ENCODE measurements around the gene MOCS1. TPM values are rescaled to one million over a fixed set of nuclear protein-coding genes. Genes with fewer than 3 reads are reported as not detected.
"Not testable (repeated sequence)": the region's sequence is repeated elsewhere in the genome, so short reads cannot be mapped to it uniquely, and the experiment has no call there.

Gene MOCS1
- total RNA-seq, 5 donors from 2014 or later (not counting 1 experiment from before 2014, with no cell fraction given), result 1.1 to 2.1 (median 1.2) TPM

DNA sequence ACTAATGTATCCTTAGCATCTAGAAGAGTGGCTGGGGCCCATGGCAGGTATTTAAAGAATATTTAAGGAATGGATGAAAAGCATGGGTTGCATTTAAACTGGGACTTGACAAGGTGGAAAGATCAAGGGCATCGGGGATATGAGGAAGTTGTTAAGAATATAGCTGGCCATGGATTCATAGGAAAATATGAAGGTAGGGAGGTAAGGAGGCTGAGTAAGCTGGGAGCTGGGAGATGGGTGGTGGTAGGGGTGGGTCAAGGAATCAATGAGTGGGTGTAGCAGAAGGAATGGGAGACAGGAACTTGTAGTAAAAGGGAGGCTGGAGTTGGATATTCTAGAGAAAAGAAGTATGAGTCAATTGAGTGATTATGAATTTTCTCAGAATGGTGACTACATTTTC, 44.0 kb upstream of the MOCS1 start:
- H3K9me3 Mint-ChIP-seq, result no peaks in the 10 kb centered on the region
- ChIA-PET POLR2A (no interaction called here), CTCF (no interaction called here)
- no peak overlapping the region for H3K4me3 Mint-ChIP-seq
- ATAC-seq (replicated peaks in 1 of 4), result no peak
- Histone ChIP-seq H3K4me1 (ENCODE audit: control insufficient read depth in 1 of 2, extremely low read depth in 1 of 2, insufficient read depth in 2 of 2, low read length in 2 of 2) (no peaks in the 10 kb centered on the region), H3K4me3 (ENCODE audit: control insufficient read depth in 1 of 2, extremely low read depth in 1 of 2, low read length in 1 of 2) (no peak overlapping the region), H3K27ac (ENCODE audit: low read length) (no peak overlapping the region), H3K27me3 (replicated peaks in 1 of 2; ENCODE audit: control insufficient read depth in 2 of 2, extremely low read depth in 1 of 2, insufficient read depth in 2 of 2, low read length in 1 of 2) (peaks cover 0 to 4% of the 10 kb centered on the region in 2 experiments), H3K9me3 (no peaks in the 10 kb centered on the region), H3K36me3 (ENCODE audit: control insufficient read depth in 2 of 2, extremely low read depth in 1 of 2, insufficient read depth in 1 of 2, low read length in 1 of 2) (no peaks in the 10 kb centered on the region)
- peaks cover 16 to 30% of the 10 kb centered on the region in 2 donors for H3K27me3 Mint-ChIP-seq
- H3K4me1 Mint-ChIP-seq, result no peaks in the 10 kb centered on the region
- H3K27ac Mint-ChIP-seq, result no peak overlapping the region
- 75% methylated on average over 1 of the region's 1 CpG for WGBS (ENCODE audit: insufficient coverage)
- DNase-seq, result no peak
- no peaks in the 10 kb centered on the region for H3K36me3 Mint-ChIP-seq

- CTCF ChIA-PET, result no interaction called here
- H3K27ac Mint-ChIP-seq, result no peak overlapping the region
- no peaks in the 10 kb centered on the region for H3K36me3 Mint-ChIP-seq
- peaks cover 0 to 8% of the 10 kb centered on the region in 2 experiments for H3K27me3 ChIP-seq (replicated peaks in 1 of 2; ENCODE audit: control insufficient read depth in 2 of 2, extremely low read depth in 1 of 2, insufficient read depth in 2 of 2, low read length in 1 of 2)
- H3K9me3 ChIP-seq, result no peaks in the 10 kb centered on the region
- ATAC-seq (replicated peaks in 1 of 4) (no peak), DNase-seq (no peak)
- no peak overlapping the region for H3K27ac ChIP-seq (ENCODE audit: low read length)
- H3K4me1 ChIP-seq (ENCODE audit: control insufficient read depth in 1 of 2, extremely low read depth in 1 of 2, insufficient read depth in 2 of 2, low read length in 2 of 2), result no peaks in the 10 kb centered on the region
- peaks cover 11 to 20% of the 10 kb centered on the region in 2 donors for H3K27me3 Mint-ChIP-seq
- no peaks in the 10 kb centered on the region for H3K9me3 Mint-ChIP-seq
- H3K4me3 Mint-ChIP-seq, result no peak overlapping the region
- no peak overlapping the region for H3K4me3 ChIP-seq (ENCODE audit: control insufficient read depth in 1 of 2, extremely low read depth in 1 of 2, low read length in 1 of 2)
- 60% methylated on average over 1 of the region's 3 CpGs for WGBS (ENCODE audit: insufficient coverage)
- no peaks in the 10 kb centered on the region for H3K4me1 Mint-ChIP-seq
- POLR2A ChIA-PET, result no interaction called here
- no peaks in the 10 kb centered on the region for H3K36me3 ChIP-seq (ENCODE audit: control insufficient read depth in 2 of 2, extremely low read depth in 1 of 2, insufficient read depth in 1 of 2, low read length in 1 of 2)
These were observed 39.4 kb upstream of the MOCS1 start for GRCh38 chr6:39973661-39974060.

DNA sequence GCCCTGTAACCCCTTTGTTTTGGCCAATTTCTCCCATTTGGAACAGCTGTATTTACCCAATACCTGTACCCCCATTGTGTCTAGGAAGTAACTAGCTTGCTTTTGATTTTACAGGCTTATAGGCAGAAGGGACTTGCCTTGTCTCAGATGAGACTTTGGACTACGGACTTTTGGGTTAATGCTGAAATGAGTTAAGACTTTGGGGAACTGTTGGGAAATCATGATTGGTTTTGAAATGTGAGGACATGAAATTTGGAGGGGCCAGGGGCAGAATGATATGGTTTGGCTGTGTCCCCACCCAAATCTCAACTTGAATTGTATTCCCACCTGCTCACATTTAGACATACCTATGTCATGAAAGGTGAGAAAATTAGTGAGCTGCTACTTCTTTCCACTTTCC, 38.5 kb upstream of the MOCS1 start:
- H3K27ac Mint-ChIP-seq; H3K36me3 Mint-ChIP-seq; H3K9me3 Mint-ChIP-seq; H3K4me1 ChIP-seq (ENCODE audit: control insufficient read depth in 1 of 2, extremely low read depth in 1 of 2, insufficient read depth in 2 of 2, low read length in 2 of 2); H3K27ac ChIP-seq (ENCODE audit: low read length); ATAC-seq (replicated peaks in 1 of 4); H3K4me3 Mint-ChIP-seq; H3K36me3 ChIP-seq (ENCODE audit: control insufficient read depth in 2 of 2, extremely low read depth in 1 of 2, insufficient read depth in 1 of 2, low read length in 1 of 2); POLR2A ChIA-PET; H3K4me3 ChIP-seq (ENCODE audit: control insufficient read depth in 1 of 2, extremely low read depth in 1 of 2, low read length in 1 of 2); H3K9me3 ChIP-seq; H3K4me1 Mint-ChIP-seq; CTCF ChIA-PET; H3K27me3 ChIP-seq (replicated peaks in 1 of 2; ENCODE audit: control insufficient read depth in 2 of 2, extremely low read depth in 1 of 2, insufficient read depth in 2 of 2, low read length in 1 of 2); DNase-seq: not testable (repeated sequence)
- H3K27me3 Mint-ChIP-seq, result peaks cover 11 to 20% of the 10 kb centered on the region in 2 donors
- 78% methylated on average over 1 of the region's 1 CpG for WGBS (ENCODE audit: insufficient coverage)

DNA sequence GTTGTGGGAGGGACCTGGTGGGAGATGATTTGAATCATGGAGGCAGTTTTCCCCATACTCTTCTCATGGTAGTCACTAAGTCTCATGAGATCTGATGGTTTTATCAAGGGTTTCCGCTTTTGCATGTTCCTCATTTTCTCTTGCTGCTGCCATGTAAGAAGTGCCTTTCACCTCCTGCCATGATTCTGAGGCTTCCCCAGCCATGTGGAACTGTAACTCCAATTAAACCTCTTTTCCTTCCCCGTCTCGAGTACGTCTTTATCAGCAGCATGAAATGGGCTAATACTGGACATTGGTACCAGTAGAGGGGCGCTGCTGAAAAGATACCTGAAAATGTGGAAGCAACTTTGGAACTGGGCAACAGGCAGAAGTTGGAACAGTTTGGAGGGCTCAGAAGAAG, 36.9 kb upstream of the MOCS1 start:
- H3K27ac ChIP-seq (ENCODE audit: low read length); H3K4me3 Mint-ChIP-seq; H3K4me1 Mint-ChIP-seq; ATAC-seq (replicated peaks in 1 of 4); H3K36me3 ChIP-seq (ENCODE audit: control insufficient read depth in 2 of 2, extremely low read depth in 1 of 2, insufficient read depth in 1 of 2, low read length in 1 of 2); CTCF ChIA-PET; H3K27ac Mint-ChIP-seq; H3K4me1 ChIP-seq (ENCODE audit: control insufficient read depth in 1 of 2, extremely low read depth in 1 of 2, insufficient read depth in 2 of 2, low read length in 2 of 2); POLR2A ChIA-PET; DNase-seq; H3K4me3 ChIP-seq (ENCODE audit: control insufficient read depth in 1 of 2, extremely low read depth in 1 of 2, low read length in 1 of 2); H3K36me3 Mint-ChIP-seq; H3K9me3 ChIP-seq; H3K9me3 Mint-ChIP-seq: not testable (repeated sequence)
- WGBS (ENCODE audit: insufficient coverage), result 75% methylated on average over 1 of the region's 5 CpGs
- peaks cover 0 to 16% of the 10 kb centered on the region in 2 experiments for H3K27me3 ChIP-seq (replicated peaks in 1 of 2; ENCODE audit: control insufficient read depth in 2 of 2, extremely low read depth in 1 of 2, insufficient read depth in 2 of 2, low read length in 1 of 2)
- peaks cover 10 to 19% of the 10 kb centered on the region in 2 donors for H3K27me3 Mint-ChIP-seq

DNA sequence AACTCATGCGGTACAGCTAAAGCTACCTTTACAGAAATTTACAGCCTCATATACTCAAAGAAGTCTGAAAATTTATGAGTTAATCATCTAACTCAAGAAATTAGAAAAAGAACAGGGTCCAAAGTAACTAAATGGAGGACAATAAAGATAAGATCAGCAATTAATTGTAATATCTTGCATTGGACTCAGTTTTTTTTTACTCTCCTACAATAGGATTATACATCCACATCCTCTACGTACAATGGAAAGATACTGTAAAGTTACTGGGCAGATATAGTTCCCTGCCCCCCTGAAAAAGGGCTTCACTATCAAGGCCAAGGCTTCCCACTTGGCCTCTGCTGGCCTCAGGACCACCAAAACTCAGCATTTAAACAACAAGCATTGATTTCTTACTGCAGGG, 31.5 kb upstream of the MOCS1 start:
- Mint-ChIP-seq H3K4me3 (no peak overlapping the region), H3K36me3 (no peaks in the 10 kb centered on the region), H3K4me1 (no peaks in the 10 kb centered on the region), H3K27me3 (peaks cover 15 to 20% of the 10 kb centered on the region in 2 donors), H3K9me3 (no peaks in the 10 kb centered on the region), H3K27ac (no peak overlapping the region)
- H3K36me3 ChIP-seq (ENCODE audit: control insufficient read depth in 2 of 2, extremely low read depth in 1 of 2, insufficient read depth in 1 of 2, low read length in 1 of 2), result no peaks in the 10 kb centered on the region
- H3K9me3 ChIP-seq, result no peaks in the 10 kb centered on the region
- peaks cover 0 to 12% of the 10 kb centered on the region in 2 experiments for H3K27me3 ChIP-seq (replicated peaks in 1 of 2; ENCODE audit: control insufficient read depth in 2 of 2, extremely low read depth in 1 of 2, insufficient read depth in 2 of 2, low read length in 1 of 2)
- no CpG with 5 or more reads among the region's 2 CpGs for WGBS (ENCODE audit: insufficient coverage)
- ChIA-PET CTCF (no interaction called here), POLR2A (no interaction called here)
- no peak for ATAC-seq (replicated peaks in 1 of 4)
- no peak for DNase-seq
- H3K4me3 ChIP-seq (ENCODE audit: control insufficient read depth in 1 of 2, extremely low read depth in 1 of 2, low read length in 1 of 2), result no peak overlapping the region
- H3K27ac ChIP-seq (ENCODE audit: low read length), result no peak overlapping the region
- no peaks in the 10 kb centered on the region for H3K4me1 ChIP-seq (ENCODE audit: control insufficient read depth in 1 of 2, extremely low read depth in 1 of 2, insufficient read depth in 2 of 2, low read length in 2 of 2)

- H3K4me1 Mint-ChIP-seq, result no peaks in the 10 kb centered on the region
- no CpG with 5 or more reads among the region's 2 CpGs for WGBS (ENCODE audit: insufficient coverage)
- H3K36me3 Mint-ChIP-seq, result no peaks in the 10 kb centered on the region
- H3K27me3 ChIP-seq (replicated peaks in 1 of 2; ENCODE audit: control insufficient read depth in 2 of 2, extremely low read depth in 1 of 2, insufficient read depth in 2 of 2, low read length in 1 of 2), result peaks cover 0 to 12% of the 10 kb centered on the region in 2 experiments
- ATAC-seq (replicated peaks in 1 of 4) (no peak), DNase-seq (no peak)
- POLR2A ChIA-PET, result interaction anchor here in 1 of 2 donors (0.7 kb wide), 1 partner anchor 357 kb away, joined by 3 read pairs; no protein-coding TSS in a partner anchor
- no peaks in the 10 kb centered on the region for H3K9me3 ChIP-seq
- no peak overlapping the region for H3K4me3 ChIP-seq (ENCODE audit: control insufficient read depth in 1 of 2, extremely low read depth in 1 of 2, low read length in 1 of 2)
- H3K4me1 ChIP-seq (ENCODE audit: control insufficient read depth in 1 of 2, extremely low read depth in 1 of 2, insufficient read depth in 2 of 2, low read length in 2 of 2), result no peaks in the 10 kb centered on the region
- H3K4me3 Mint-ChIP-seq, result no peak overlapping the region
- H3K36me3 ChIP-seq (ENCODE audit: control insufficient read depth in 2 of 2, extremely low read depth in 1 of 2, insufficient read depth in 1 of 2, low read length in 1 of 2), result no peaks in the 10 kb centered on the region
- H3K27ac ChIP-seq (ENCODE audit: low read length), result no peak overlapping the region
- CTCF ChIA-PET, result no interaction called here
- no peak overlapping the region for H3K27ac Mint-ChIP-seq
- H3K9me3 Mint-ChIP-seq, result no peaks in the 10 kb centered on the region
- H3K27me3 Mint-ChIP-seq, result peaks cover 15 to 20% of the 10 kb centered on the region in 2 donors
These were observed 30.3 kb upstream of the MOCS1 start for GRCh38 chr6:39964530-39964929.

DNA sequence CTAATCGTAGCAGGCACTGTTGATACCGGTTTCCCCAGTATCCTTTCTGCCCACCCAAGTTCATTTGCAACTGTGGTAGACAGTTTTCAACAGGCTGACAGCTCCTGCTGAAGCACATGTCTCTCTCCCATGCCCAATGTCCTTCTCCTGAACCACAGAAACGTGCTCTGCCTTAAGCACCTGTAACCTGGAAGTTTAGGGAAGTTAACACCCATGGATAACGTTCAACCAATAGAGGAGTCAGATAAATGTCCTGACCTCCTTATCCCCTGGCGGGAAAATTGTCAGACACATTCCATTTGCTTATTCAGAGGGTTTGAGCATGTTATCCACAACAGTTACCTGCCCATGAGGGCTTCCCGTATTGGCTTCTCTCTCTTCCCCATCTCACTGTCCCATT, 29.8 kb upstream of the MOCS1 start:
- Mint-ChIP-seq H3K9me3 (no peaks in the 10 kb centered on the region), H3K27ac (no peak overlapping the region), H3K27me3 (peaks cover 17 to 24% of the 10 kb centered on the region in 2 donors), H3K36me3 (no peaks in the 10 kb centered on the region), H3K4me3 (no peak overlapping the region), H3K4me1 (no peaks in the 10 kb centered on the region)
- Histone ChIP-seq H3K36me3 (ENCODE audit: control insufficient read depth in 2 of 2, extremely low read depth in 1 of 2, insufficient read depth in 1 of 2, low read length in 1 of 2) (no peaks in the 10 kb centered on the region), H3K4me3 (ENCODE audit: control insufficient read depth in 1 of 2, extremely low read depth in 1 of 2, low read length in 1 of 2) (no peak overlapping the region), H3K27ac (ENCODE audit: low read length) (no peak overlapping the region), H3K4me1 (ENCODE audit: control insufficient read depth in 1 of 2, extremely low read depth in 1 of 2, insufficient read depth in 2 of 2, low read length in 2 of 2) (no peaks in the 10 kb centered on the region), H3K27me3 (replicated peaks in 1 of 2; ENCODE audit: control insufficient read depth in 2 of 2, extremely low read depth in 1 of 2, insufficient read depth in 2 of 2, low read length in 1 of 2) (peaks cover 0 to 12% of the 10 kb centered on the region in 2 experiments), H3K9me3 (no peaks in the 10 kb centered on the region)
- POLR2A ChIA-PET, result no interaction called here
- ATAC-seq (replicated peaks in 1 of 4) (no peak), DNase-seq (no peak)
- CTCF ChIA-PET, result no interaction called here
- WGBS (ENCODE audit: insufficient coverage), result 65% methylated on average over 3 of the region's 6 CpGs
